GM12865 (cell line): ENCODE data around the gene SLC12A7.
"Not testable (repeated sequence)": the region's sequence is repeated elsewhere in the genome, so short reads cannot be mapped to it uniquely, and the experiment has no call there.

ENCODE experiments used
- DNase-seq: peaks from one replicate; pipeline ENCODE4 v3.0.0; 2010; ENCODE audit warnings: low read depth
- H3K4me3 ChIP-seq: 2 replicates; pipeline ENCODE4 v1.5.1; 2011; ENCODE audit warnings: mild to moderate bottlenecking, low read depth, low read length, control low read depth
- CTCF ChIP-seq: IDR thresholded peaks from 2 replicates; pipeline ENCODE4 v1.5.1; 2011; ENCODE audit warnings: low read length, control low read depth, low read depth, inconsistent platforms; ENCODE audit not compliant: insufficient read depth; ENCODE audit errors: missing control alignments

The SLC12A7 gene

GRCh38 chr5:1029945-1030625 is 81.8 kb downstream of the SLC12A7 start:
- no peak for DNase-seq
- TF ChIP-seq CTCF = no peak
- H3K4me3 ChIP-seq = no peak overlapping the region

GRCh38 chr5:1029282-1029944 is 82.5 kb downstream of the SLC12A7 start:
- no peak for TF ChIP-seq CTCF

GRCh38 chr5:1028481-1029281 is 83.2 kb downstream of the SLC12A7 start:
- no peak for TF ChIP-seq CTCF
- no peak for DNase-seq
- H3K4me3 ChIP-seq = no peak overlapping the region

More at GRCh38 chr5:1029282-1029944, 82.5 kb downstream of the SLC12A7 start:
- no peak overlapping the region for H3K4me3 ChIP-seq
- DNase-seq = no peak

GRCh38 chr5:1027631-1028441 is 84.0 kb downstream of the SLC12A7 start:
- H3K4me3 ChIP-seq = no peak overlapping the region
- TF ChIP-seq CTCF = no peak
- no peak for DNase-seq

GRCh38 chr5:1026700-1027621 is 84.9 kb downstream of the SLC12A7 start:
- TF ChIP-seq CTCF = no peak
- H3K4me3 ChIP-seq = no peak overlapping the region
- DNase-seq = no peak

- not testable (repeated sequence) for DNase-seq, H3K4me3 ChIP-seq
Measured at GRCh38 chr5:1021969-1022336, 89.9 kb downstream of the SLC12A7 start.
